HG03108 (cell line): ENCODE results near the gene SERBP1.
"Not testable (repeated sequence)": the region's sequence is repeated elsewhere in the genome, so short reads cannot be mapped to it uniquely, and the experiment has no call there.

Experiments used
- ATAC-seq: cut with Tn5 transposase; IDR thresholded peaks from one replicate; pipeline ENCODE4 v1.9.1; 2021; ENCODE audit warnings: moderate library complexity; ENCODE audit not compliant: unreplicated experiment

The SERBP1 gene

DNA sequence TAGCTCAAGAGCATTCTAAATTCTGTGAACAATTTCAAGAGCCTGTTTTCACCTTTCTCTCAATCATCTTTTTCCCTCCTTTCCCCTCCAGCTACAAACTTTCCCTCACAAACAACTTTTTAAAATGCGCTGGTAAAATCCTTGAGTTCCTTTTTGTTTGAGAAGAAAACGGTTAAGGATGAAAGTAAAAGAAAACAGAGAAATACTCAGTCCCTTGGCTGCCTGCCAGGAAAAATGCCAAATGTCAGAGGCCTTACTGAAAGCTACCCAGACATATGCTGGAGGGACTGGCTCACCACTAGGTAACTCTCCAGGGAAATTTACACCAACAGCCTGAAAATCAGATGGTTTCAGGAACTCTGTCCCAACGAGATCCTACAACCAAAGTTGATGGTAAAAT lies 11.0 kb upstream of the SERBP1 start:
- ATAC-seq, result peak; percentile 65

DNA sequence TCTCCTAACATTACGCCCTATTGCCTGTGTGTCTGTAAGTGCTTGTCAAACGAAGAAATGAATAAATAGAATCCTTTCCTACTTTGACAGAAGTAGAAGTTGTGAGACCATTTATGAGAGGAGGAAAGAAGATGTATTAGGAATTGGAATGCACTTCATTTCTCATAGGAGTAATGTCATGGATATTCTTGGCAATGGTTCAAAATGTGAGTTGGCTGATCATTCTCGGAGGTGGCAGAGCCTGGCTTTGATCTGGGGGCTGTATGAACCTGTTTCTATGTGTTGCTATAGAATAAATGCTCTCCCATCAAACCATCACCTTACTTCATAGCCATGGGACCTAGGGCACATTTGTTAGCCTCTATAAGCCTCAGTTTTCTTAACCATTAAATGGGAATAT lies 10.1 kb upstream of the SERBP1 start:
- ATAC-seq, result no peak

DNA sequence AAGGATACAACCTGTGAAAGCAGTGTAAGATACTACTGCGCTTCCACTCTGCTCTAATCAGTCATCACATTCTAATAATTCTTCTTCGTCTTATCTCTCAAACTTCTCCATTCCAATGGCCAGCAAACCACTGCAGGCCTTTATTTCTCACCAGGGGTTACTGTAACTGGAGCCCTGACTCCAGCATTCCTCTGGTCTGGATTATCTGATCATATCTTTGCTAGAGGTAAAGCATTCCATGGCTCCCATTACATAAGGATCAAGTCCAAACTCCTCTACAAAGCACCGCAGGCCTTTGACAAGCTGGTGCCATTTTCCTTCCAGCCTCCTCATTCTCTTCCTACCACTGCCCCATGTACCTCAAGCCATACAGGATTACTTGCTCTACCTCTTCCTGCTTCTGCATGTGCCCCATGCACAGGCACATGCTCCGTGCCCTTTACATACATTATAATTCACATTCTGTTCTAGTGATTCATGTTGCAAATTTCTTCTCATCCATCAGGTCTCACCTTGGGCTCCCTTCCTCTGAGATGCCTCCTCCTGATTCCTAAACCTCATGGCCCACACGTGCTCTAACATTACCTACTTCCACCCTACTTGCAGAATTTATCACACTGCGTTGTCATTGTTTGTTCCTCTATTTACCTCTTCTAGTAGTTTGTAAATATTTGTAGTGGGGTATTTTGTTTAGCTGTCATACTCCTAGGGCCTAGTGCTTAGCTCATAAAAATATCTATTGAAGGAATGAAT lies 9.3 kb upstream of the SERBP1 start:
- ATAC-seq, result no peak

DNA sequence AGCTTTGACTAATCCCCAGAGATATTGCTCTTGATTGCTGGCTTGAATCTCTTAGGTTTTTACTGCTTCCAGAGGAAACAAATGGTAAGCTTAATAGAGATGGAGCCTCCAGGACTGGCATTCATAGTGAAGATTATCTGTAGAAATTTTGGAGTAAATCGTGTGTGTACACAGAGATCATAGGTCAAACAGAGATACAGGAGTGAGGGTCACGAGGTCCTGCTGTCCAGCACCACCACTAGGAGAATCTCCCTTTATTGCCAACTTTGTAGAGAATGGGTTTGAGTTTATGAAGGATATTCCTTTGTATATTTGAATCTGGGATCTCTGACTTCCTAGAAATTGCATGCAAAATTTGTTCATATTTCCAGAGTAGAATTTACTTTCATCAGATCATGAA lies 7.8 kb upstream of the SERBP1 start:
- ATAC-seq, result no peak

DNA sequence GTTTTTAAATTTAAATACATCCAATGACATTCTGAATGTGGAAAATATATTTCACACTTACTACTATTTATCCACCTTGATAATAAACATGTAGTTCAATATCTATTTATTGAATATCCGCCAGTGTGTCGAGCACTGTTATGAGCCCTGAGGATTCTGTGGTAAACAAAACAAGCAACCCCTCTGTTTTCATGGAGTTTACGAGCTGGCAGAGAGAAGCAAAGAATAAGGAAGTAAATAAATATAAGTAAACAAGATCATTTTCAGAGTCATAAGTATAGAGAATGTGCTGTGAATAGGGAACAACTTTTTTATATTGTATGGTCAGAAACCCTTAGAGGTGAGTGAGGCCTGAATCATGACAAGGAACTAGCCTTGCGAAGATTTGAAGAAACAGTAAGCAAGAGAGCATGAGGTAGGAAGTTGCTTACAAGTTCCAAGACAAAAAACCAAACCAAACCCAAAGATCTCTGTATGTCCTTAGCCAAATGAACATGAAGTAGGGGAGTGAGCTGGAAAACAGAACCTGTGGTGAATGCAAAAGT lies 6.4 kb upstream of the SERBP1 start:
- ATAC-seq, result no peak

DNA sequence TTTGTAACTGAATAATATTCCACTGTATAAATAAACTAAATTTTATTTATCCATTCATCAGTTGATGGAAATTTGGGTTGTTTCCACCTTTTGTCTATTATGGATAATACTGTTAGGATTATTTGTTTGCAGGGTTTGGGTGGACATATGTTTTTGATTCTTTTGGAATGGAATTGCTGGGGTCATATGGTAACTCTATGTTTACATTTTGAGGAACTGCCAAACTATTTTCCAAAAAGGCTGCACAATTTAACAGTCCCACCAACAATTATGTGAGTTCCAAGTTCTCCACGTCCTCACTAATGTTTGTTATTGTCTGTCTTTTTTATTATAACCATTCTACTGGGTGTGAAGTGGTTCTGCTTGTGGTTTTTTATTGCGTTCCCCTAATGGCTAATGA lies 4.3 kb upstream of the SERBP1 start:
- no peak for ATAC-seq

DNA sequence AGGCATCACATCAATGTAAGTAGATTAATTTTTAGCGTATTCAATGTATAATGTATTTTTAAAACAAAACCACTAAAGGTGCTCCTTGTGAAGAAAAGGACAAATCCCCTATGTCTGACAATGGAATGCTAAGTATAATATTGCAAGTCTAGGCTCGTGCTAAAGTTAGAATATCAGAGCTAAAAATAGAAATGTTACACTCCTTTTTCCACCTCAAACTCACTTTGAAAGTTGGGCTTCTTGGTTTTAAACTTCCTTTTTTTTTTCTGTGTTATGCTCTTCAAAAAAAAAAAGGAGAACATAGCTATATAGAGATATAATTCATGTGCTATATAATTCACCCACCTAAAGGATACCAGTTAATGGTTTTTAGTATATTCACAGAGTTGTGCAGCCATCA lies 3.6 kb upstream of the SERBP1 start:
- no peak for ATAC-seq

DNA sequence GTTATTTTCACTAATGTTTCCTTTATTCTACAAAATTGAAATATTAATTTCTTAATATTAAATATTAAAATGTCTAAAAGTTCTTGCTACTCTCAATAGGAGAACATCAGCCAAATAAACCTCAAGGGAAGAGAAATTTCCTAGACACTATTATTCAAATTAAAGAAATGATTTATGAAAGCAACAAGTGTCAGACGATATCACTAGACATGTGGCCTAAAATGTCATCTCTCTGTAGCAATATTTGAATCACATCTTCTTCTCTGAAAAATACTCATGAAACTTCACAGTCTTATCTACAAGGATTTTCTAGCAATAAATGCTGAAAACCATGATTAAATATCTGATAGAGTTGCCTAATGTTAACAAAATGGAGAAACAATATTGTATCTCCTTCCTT lies 2.5 kb upstream of the SERBP1 start:
- ATAC-seq, result no peak

DNA sequence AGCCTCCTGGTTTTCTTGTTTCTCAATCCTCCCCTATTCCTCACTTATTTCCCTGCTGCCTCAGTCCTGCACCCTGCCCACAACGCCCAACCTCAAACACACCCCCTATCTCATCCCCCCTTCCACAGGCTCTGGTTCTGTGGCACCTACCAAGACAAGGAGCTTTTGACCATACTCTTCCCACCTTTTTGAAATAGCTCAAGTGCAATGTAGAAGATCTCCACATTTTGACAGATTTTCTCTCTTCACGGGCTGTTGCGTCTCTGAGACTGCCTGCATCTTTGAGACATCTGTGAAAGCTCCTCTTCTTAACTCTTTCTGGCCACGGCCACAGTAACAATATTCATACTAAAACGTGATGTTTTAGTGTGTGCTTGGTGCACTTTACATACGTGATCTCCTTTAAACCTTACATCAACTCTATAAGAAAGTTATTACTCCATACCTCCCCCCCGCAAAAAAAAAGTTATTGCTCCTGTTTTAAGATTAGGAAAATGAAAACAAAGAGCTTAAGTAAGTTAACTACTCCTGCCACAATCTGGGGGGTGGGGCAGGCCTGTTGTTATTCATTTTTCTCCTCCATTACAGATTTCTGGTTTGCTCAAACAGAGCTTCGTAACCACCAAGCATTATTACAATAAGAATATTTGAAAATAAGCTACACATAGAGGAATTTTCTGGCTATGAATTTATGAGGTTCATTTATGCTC lies 1.8 kb upstream of the SERBP1 start:
- ATAC-seq, result no peak

DNA sequence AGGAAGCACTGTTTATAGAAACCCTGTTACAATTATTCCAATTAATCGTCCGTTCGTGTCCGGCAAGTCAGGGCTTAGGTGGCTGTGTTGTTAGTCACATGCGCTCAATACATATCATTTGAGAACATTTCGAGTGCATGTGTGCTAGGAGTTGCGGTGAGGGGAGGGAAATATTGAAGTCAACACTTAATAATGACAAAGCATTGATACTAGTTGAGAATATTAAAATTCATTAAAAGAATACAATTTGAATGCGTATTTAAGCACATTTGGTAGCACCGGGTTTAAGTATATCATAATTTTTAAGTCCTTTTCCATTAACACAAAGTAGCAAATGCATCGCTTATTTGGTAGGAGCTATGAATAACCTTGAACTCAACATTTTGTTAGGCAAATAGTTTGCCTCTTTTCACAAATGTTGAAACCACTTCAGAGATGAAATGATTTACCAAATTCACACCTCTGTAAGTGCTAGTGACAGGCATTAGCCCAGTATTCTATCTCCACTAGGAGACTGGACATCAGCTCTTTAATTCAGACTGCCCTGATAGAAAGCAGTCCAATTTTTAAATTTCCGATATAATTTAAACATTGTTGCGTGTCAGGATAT lies 1.1 kb upstream of the SERBP1 start:
- no peak for ATAC-seq

DNA sequence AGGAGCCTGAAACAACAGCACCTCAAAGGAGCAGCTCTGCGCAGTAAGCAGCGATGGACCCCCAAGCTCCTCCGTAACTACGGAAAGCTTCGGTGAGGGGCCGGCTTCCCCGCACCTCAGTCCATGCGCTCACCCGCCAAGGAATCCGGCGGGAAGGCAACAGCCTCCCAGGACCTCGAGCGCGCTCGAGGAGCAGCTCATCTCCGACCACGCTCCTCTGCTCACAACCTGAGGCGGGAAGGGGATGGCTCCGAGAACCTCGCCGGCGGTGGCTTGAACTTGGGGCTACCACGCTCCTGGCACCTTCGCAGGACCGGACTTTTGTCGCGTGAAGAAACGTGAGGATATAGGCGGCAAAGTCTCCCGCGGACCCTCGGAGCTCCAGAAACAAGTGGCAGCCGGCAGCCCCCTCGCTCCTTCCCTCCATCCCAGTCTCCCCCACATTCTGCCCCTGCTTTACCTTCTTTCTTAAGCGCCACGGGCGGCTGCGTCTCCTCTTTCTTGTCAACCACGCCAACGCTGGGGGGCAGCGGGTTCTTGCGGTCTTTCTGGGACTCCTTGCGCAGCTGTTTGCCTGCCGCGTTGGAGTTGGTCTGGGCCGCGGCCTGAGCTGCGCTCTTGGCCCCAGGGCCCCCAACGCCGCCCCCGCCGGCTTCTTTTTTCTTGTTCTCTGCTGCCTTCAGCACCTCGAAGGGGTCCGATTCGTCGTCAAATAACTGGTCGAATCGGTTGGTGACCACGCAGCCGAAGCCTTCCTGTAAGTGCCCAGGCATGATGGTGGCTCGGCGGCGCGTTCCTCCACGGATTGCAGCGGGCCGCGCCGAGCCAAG lies 459 bp downstream of the SERBP1 start:
- peak; percentile 0 for ATAC-seq

DNA sequence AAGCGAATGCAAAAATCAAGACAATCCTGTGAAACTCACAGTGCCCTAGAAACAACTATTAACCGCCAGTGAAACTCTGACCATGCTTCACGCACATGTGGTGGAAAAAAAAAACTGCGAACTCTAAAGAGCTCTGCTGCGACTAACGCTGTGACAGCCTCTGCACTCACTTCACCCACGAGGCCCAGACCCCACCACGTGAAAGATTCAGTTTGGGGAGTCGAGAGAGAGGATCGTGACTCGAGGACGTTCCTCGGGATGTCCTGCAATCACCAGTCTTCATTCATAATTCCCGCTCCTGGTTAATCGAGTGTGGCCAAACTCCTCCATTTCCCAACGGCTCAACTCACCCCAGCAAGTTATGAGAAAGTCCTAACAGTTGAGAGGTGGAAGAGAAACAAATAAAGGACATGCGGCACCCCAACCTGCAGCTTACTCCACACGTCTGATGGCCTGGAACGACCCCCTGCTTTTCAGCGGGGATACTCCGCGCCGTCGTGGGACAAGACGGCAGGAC lies 1.1 kb downstream of the SERBP1 start:
- ATAC-seq, result no peak

DNA sequence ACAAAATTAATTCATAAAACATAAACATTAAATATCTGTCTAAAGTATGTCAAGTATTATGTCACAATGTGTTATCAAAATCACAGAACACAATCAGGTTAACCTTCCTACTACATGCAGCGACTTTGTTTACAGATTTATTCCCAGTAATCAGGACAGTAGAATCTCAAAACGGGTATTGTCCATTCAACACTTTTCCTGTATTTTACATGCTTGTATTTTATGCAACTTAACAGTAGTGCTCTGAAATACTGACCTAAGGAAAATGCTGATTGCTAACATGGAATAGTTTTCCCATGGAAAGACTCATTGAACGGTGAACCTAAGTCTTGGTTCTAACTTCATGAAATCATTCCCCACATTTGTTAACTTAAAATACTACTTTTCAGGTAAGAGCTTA lies 2.3 kb downstream of the SERBP1 start:
- no peak for ATAC-seq

DNA sequence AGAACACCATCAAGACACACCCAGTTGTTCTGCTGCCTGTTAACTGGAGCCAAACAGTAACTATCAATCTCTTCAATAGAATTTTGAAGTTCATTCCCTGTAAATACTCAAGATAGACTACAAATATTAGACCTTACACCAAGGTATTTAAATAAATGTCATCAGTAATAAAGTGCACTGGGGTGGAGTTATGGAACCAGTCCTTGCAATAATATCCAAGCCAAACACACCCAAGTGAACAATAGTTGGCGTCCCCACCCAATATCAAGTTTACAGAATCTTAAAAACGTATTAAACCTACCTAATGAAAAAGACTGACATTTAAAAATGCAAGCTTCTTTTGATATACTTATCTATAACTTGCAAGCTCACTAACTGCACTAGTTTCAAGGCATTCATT lies 2.7 kb downstream of the SERBP1 start:
- no peak for ATAC-seq

DNA sequence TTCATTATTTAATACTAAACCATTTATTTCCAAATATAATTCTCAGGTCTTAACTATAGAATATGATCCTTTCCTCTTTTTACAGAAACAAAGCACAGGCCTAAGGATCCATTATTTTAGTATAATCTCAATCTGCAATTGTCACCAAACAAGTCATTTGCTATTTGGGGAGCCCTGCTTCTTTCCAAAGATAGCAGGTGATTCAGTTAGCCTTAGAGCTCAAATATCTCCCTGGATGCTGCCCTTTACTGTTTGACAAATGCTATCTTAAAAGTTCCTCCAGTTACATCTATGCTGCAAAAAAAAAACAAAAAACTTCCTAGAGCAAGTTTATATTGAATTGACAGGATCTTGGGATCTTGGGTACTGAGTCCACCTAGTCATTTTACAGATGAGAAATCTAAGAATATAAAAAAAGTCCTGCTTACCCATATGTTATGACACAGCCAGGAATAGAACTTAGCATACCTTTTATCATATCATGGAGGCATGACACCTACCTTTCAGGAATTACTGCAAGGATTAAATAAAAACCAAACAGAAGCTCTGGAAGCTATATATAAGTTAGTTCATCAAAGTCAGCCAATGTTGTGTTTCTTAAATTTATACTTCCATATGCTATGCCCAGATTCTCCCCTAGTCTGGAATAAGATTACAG lies 9.2 kb downstream of the SERBP1 start:
- no peak for ATAC-seq

DNA sequence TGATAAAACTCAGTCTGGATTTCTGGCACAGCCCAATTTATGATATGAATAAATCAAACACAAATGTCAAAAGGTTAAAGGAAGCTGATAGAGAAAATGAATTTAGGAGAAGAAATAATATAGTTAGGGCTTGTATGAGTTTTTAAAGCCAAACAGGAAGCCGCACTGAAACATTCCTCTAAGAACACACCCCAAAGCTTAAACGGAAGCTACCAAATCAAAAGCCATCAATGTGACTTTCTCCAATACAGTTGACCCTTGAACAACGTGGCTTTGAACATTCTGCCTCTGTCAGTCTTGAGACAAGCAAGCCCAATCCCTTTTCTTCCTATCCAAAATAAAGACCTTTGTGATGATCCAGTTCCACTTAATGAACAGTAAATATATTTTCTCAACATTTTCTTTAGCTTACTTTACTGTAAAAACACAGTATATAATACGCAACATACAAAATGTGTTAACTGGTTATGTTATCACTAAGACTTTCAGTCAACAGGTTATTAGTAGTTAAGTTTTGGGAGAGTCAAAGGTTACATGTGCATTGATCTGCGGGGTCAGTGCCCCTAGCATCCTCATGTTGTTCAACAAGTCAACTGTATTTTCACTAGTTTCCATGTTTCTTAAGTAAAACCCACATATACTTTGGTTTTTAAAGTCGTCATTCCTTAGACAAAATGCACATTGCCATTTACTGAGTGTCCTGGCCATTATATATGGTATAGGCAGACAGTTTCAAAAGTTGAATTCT lies 11.2 kb downstream of the SERBP1 start:
- no peak for ATAC-seq

DNA sequence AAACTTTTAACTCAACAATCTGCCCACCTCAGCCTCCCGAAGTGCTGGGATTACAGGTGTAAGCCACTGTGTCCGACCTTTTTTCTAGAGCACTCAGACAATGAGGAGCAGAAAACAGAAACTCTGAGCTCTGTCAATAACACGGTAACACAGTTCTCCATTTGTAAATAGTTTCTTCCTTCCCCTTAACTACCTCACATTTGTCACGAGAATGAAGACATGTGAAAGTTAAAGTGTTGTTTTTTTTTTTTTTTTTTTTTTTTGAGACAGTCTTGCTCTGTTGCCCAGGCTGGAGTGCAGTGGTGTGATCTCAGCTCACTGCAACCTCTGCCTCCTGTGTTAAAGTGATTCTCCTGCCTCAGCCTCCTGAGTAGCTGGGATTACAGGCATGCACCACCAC lies 12.5 kb downstream of the SERBP1 start:
- not testable (repeated sequence) for ATAC-seq

DNA sequence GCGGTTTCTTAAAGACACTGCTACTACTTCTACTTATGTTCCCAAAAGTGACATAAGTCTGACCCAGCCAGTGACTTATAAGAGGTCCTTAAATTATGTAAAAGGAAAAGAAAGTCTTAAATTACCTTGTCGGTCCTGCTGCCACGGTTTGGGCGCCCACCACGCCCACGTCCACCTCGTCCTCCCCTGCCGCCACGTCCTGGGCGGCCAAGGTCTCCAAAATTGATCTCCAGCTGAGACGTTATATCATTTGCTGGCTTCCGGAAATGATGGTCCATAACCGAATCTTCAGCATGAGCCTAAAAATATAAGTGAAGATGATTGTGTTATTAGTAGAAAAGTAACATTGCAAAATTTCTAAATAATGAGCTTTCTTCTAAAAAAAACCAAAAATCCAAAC lies 15.2 kb downstream of the SERBP1 start:
- ATAC-seq, result no peak

DNA sequence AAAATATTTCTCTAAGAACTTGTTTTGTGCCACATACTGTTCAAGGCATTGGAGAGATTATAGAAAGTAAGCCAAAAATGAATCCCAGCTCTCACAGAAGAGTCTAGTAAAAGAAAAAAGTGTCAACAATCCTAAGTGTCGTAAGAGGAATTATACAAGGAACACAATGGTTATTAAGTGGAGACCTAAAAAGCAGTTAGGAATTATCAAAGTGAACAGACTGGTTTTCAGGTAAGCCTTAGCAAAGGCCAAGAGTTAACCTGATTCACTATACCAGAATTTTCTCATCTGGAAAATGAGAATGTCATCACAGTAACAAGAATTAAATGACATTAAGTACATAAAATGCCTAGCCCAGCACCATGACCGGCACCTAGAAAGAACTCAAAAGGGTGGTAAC lies 15.6 kb downstream of the SERBP1 start:
- ATAC-seq, result no peak

DNA sequence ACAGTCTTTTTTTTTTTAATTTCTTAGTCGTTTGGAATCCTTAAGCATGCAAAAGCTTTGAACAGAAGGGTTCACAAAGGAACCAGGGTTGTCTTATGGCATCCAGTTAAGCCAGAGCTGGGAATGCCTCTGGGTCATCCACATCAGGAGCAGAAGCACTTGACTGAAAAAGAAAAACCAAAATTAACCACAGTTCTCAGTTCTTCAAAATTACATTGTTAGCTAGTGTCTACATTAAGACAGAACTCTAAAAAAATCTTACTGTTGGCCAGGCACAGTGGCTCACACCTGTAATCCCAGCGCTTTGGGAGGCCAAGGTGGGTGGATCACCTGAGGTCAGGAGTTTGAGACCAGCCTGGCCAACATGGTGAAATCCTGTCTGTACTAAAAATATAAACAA lies 17.1 kb downstream of the SERBP1 start:
- not testable (repeated sequence) for ATAC-seq
